IPS-20b (cell line): ENCODE data around the gene TMC4.

Source experiments
- H3K27ac ChIP-seq: one replicate; pipeline ENCODE4 v1.5.1; 2013; ENCODE audit warnings: low read length
- H3K27me3 ChIP-seq: 2 replicates; pipeline ENCODE4 v1.6.1; 2013; ENCODE audit warnings: mild to moderate bottlenecking, low read length, inconsistent platforms; ENCODE audit not compliant: insufficient read depth
- H3K36me3 ChIP-seq: 2 replicates; pipeline ENCODE4 v1.6.1; 2013; ENCODE audit warnings: low read depth, mild to moderate bottlenecking, inconsistent platforms, low read length, moderate library complexity; ENCODE audit not compliant: insufficient read depth
- H3K4me1 ChIP-seq: 2 replicates; pipeline ENCODE4 v1.6.1; 2013; ENCODE audit warnings: mild to moderate bottlenecking, control low read depth, inconsistent platforms, low read length, moderate library complexity; ENCODE audit not compliant: insufficient read depth
- H3K4me3 ChIP-seq: 2 replicates; pipeline ENCODE4 v1.5.1; 2013; ENCODE audit warnings: mild to moderate bottlenecking, low read length, inconsistent platforms
- H3K9ac ChIP-seq: 2 replicates; pipeline ENCODE4 v1.6.1; 2013; ENCODE audit warnings: low read depth, mild to moderate bottlenecking, inconsistent platforms, low read length, moderate library complexity
- H3K9me3 ChIP-seq: 2 replicates; pipeline ENCODE4 v1.6.1; 2013; ENCODE audit warnings: mild to moderate bottlenecking, low read depth, low read length, inconsistent platforms; ENCODE audit not compliant: insufficient read depth

TMC4 gene

DNA sequence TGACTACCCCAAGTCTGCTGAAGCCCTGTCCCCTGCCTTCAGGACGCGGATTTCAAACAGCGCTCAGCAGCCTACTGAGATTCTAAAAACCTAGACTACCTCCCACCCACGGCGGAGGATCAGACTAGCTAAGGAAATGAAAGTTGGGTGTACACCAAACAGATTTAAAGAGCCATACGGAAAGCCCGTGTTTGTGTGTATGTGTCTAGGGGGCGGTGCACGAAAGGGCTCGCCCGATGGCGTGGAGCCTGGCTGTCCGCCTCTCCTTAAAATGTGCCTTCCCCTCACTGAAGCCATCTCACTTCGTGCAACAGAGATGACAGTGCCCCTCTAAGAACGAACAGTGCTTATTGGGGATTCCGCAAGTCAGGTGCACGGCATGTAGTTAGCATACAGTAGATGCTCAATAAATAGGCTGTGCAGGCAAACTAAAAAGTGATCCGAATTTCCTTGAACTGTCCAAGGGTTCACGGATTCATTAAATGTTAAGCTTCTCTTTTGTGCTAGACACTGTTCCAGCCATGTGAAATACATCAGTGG lies 14.1 kb downstream of the TMC4 start:
- no peaks in the 10 kb centered on the region for H3K4me1 ChIP-seq
- peak overlapping the region; percentile 73; the same call in 1 of the 2 replicates for H3K9ac ChIP-seq
- peak overlapping the region; percentile 80 for H3K27ac ChIP-seq
- H3K36me3 ChIP-seq: peaks cover 43% of the 10 kb centered on the region
- no peaks in the 10 kb centered on the region for H3K9me3 ChIP-seq
- H3K27me3 ChIP-seq: peaks cover 6% of the 10 kb centered on the region; the same call in 1 of the 2 replicates
- H3K4me3 ChIP-seq: peak overlapping the region; percentile 84

DNA sequence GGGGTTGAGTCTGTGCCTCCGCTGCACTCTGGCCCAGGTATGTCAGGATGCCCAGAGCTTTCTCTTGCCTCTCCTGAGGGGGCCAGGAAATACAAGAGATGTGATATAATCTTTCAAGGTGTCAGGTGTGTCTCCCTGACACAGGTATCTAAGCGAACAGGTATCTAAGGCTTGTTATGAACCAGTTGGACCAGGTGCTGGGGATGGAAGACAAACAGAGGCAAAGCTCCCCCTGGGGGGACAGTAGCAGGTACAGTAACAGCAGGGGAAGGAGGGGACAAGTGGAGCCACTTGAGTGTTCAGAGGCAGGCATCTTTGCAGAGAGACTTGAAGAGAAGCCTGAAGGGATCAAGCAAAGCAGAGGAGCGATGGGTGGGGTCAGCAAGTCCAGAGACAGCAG lies 16.0 kb downstream of the TMC4 start:
- Histone ChIP-seq H3K4me1 (no peaks in the 10 kb centered on the region), H3K36me3 (peaks cover 62% of the 10 kb centered on the region), H3K4me3 (no peak overlapping the region), H3K27ac (no peak overlapping the region), H3K9me3 (no peaks in the 10 kb centered on the region), H3K9ac (no peak overlapping the region), H3K27me3 (no peaks in the 10 kb centered on the region)

DNA sequence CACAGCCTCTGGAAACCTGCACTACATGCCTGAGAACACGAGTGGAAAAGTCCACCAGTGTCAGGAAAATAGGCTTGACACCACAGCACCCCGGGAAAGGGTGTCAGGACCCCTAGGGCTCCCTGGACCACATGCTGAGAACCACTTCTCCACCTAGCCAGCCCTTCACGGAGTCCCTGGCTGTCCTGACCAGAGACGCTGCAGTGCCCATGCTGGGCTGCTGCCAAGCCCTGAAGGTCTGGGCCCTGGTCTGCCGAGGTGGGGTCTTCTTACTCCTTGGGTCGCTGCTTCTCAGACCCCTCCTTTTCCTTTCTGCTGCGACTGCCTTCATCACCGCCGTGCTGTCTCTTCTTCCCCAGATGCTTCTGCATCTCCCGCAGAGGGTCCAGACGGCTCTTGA lies 16.5 kb downstream of the TMC4 start:
- Histone ChIP-seq H3K4me3 (no peak overlapping the region), H3K9ac (no peak overlapping the region), H3K27ac (no peak overlapping the region), H3K9me3 (no peaks in the 10 kb centered on the region), H3K4me1 (no peaks in the 10 kb centered on the region), H3K36me3 (peaks cover 67% of the 10 kb centered on the region), H3K27me3 (no peaks in the 10 kb centered on the region)

DNA sequence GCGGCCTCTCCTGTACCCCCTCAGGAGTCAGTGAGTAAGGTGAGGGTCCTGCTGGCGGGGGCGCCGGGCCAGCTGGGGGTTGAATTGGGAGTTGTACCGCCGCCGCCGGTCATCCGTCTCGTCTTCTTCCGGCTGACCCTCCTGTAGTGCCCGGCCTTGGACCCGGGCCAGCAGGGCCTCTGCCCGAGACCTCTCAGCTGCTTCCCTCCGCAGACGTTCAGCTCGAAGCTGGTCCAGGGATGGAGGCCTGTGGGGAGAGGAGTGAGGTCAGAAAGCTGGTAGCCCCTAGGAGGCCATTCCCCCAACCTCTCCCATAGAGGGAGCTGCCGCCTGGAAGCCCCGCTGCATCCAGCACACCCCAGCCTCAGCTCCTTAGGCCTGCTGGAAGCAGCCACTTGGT lies 17.3 kb downstream of the TMC4 start:
- no peak overlapping the region for H3K4me3 ChIP-seq
- no peaks in the 10 kb centered on the region for H3K27me3 ChIP-seq
- no peaks in the 10 kb centered on the region for H3K9me3 ChIP-seq
- no peaks in the 10 kb centered on the region for H3K4me1 ChIP-seq
- H3K27ac ChIP-seq: no peak overlapping the region
- H3K36me3 ChIP-seq: peaks cover 74% of the 10 kb centered on the region
- H3K9ac ChIP-seq: no peak overlapping the region

DNA sequence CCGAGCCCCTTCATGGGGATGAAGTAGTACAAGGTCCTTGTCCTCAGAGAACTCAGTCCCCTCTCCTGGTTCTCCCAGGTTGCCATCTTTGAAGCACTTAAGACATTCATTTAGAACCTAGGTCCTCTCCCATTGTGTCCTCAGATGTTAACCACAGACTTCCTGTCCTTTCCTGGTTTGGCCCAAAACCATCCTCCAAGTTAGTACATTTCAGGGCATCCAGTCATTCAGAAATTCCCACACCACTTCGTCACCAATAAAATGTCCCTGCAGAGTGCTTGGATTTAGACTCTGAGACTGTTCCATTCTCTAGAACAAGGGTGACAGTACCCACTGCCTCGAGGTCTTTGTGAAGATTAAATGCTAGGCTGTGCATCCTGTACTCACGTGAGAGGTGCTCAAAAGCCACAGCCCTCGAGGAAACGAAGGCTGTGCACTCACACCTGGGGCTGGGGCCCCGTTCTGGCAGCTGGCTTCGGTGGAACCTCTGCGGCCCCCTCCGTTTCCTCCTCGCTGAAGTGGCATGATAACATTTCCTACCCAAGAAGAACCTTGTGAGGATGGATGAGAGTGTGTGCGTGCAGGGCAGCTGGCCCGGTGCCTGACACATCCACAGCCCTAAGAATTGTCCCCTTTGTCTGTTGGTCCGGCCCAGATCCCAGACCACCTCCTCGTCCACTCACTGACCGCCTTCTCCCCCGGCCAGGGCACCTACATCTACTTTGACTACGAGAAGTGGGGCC lies 18.2 kb downstream of the TMC4 start:
- no peaks in the 10 kb centered on the region for H3K27me3 ChIP-seq
- no peak overlapping the region for H3K27ac ChIP-seq
- peaks cover 83% of the 10 kb centered on the region for H3K36me3 ChIP-seq
- no peaks in the 10 kb centered on the region for H3K4me1 ChIP-seq
- H3K4me3 ChIP-seq: no peak overlapping the region
- H3K9ac ChIP-seq: no peak overlapping the region
- no peaks in the 10 kb centered on the region for H3K9me3 ChIP-seq

DNA sequence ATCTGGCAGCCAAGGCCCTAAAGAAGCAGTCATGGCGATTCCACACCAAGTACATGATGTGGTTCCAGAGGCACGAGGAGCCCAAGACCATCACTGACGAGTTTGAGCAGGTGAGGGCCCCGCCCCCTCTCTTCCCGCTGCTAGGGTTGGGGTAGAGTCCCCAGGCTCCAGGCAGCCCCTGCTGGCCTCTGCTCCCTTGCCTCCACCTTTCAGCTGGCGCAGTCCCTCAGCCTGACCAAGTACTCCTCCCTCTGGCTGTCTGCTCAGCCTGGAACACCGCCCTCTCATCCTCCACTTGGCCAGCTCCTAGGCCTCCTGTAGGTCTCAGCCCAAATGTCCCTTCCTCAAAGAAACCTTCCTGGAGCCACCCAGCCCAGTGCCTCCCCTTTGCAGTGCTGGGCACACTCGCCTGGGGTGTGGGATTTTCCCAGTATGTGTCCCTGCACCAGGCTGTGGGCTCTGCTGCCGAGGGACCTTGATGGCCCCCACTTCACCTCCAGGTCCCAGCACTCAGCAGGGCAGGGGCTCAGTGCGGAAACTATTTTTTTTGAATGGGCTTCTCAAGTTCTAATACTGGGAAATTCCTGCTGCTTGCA lies 19.1 kb downstream of the TMC4 start:
- H3K27ac ChIP-seq: no peak overlapping the region
- no peaks in the 10 kb centered on the region for H3K9me3 ChIP-seq
- H3K4me3 ChIP-seq: no peak overlapping the region
- no peaks in the 10 kb centered on the region for H3K27me3 ChIP-seq
- peaks cover 92% of the 10 kb centered on the region for H3K36me3 ChIP-seq
- H3K4me1 ChIP-seq: no peaks in the 10 kb centered on the region
- no peak overlapping the region for H3K9ac ChIP-seq

DNA sequence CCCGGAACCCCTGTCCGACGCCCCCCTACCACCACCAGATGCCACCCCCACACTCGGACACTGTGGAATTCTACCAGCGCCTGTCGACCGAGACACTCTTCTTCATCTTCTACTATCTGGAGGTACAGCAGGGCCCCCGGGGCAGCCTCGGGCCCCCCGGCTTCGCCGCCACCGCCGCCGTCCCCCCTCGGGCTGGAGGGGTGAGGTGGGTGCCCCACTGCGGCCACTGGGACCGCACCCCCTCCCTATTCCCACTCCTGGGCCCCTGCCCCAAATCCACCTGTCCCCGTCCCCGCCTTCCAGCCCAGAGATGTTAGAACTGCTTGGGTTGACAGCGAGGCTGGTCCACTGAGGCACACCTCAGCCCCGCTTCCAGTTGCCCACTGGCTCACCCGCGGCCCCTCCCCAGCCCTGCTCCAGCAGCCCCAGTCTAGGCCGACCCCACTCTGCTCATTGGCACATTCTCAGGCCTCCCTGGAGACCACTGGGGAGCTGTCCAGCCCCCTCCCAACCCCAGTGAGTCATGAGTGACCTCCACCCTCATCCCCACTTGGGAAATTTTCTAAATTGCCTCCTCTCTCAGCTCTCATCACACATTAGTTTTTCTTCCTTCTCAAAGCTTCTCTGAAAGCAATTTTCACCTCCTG lies 20.0 kb downstream of the TMC4 start:
- H3K9me3 ChIP-seq: no peaks in the 10 kb centered on the region
- no peak overlapping the region for H3K27ac ChIP-seq
- H3K9ac ChIP-seq: no peak overlapping the region
- no peaks in the 10 kb centered on the region for H3K4me1 ChIP-seq
- no peak overlapping the region for H3K4me3 ChIP-seq
- peaks cover 95% of the 10 kb centered on the region for H3K36me3 ChIP-seq
- no peaks in the 10 kb centered on the region for H3K27me3 ChIP-seq

DNA sequence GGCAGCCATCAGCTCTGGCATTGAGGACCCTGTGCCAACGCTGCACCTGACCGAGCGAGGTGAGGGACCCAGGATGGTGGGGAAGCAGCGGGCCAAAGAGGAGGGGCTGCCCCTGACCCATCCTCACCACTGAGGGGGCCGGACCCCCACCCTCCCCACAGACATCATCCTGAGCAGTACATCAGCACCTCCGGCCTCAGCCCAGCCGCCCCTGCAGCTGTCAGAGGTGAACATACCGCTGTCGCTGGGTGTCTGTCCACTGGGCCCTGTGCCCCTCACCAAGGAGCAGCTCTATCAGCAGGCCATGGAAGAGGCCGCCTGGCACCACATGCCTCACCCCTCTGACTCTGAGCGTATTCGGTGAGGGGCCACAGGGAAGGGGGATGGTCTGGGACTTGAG lies 20.7 kb downstream of the TMC4 start:
- H3K27me3 ChIP-seq: no peaks in the 10 kb centered on the region
- H3K9ac ChIP-seq: no peak overlapping the region
- no peak overlapping the region for H3K4me3 ChIP-seq
- no peak overlapping the region for H3K27ac ChIP-seq
- peaks cover 95% of the 10 kb centered on the region for H3K36me3 ChIP-seq
- no peaks in the 10 kb centered on the region for H3K4me1 ChIP-seq
- no peaks in the 10 kb centered on the region for H3K9me3 ChIP-seq

DNA sequence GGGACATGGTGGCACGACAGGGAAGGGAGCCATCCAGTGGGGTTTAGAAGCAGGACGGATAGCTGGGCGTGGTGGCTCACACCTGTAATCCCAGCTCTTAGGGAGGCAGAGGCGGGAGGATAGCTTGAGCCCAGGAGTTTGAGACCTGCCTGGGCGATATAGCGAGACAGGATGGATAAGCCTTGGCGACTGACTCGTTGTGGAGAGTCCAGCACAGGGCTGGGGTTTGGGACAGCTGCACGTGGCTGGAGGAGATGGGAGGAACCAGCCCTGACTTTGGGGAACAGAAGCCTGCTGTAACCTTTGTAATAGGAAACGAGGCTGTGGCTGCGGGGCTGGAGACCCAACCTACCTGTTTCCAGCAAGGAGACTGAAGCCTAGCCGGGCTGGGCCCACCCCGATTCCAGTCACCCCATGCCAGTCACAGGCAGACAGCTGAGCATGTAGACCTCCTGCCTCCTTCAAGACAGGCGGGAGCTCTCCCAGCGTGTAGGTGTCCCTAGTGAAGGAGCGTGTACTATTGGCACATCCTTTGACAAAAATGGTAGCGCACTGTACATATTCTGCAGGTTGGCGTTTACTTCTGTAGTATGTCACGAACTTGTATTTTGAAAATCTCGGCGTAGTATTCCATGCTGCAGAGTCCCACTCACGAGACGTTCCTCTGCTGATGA lies 21.5 kb downstream of the TMC4 start:
- Histone ChIP-seq H3K36me3 (peaks cover 95% of the 10 kb centered on the region), H3K27ac (no peak overlapping the region)

DNA sequence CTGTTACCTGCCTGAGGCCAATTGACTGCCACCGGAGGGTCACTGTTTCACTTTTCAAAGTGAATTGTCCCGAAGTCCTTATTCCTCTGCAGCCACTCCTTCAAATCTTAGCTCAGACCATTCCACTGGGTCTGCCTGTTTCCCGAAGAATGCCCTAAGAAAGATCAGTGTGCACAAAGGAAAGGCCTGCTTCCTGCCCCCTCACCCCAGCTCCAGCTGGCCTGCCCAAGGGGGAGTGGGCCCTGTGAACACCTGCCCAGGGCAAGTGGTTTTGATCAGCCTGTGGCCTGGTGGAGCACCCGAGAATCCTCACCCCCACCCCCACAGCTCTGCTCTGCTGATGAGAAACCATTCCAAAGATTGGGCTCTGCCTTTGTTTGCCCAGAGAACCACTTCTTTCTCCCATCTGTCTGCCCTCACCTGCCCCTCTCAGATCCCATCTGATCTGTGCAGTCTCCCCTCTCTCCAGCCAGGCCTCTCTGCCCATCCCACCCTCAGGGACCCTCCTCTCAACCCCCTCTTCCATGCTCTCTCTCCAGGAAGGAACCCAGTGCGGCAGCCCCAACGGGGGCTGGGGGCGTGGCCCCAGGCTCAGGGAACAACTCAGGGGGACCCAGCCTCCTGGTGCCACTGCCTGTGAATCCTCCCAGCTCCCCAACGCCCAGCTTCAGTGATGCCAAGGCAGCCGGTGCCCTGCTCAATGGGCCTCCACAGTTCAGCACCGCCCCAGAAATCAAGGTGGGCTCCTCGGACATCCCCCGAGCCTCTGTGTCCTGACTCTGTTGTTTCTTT lies 23.7 kb downstream of the TMC4 start:
- Histone ChIP-seq H3K36me3 (peaks cover 96% of the 10 kb centered on the region), H3K9ac (no peak overlapping the region), H3K27ac (no peak overlapping the region), H3K9me3 (no peaks in the 10 kb centered on the region), H3K4me3 (no peak overlapping the region), H3K4me1 (no peaks in the 10 kb centered on the region), H3K27me3 (no peaks in the 10 kb centered on the region)

More for the DNA sequence above, 21.5 kb downstream of the TMC4 start:
- Histone ChIP-seq H3K27me3 (no peaks in the 10 kb centered on the region), H3K4me1 (no peaks in the 10 kb centered on the region), H3K9ac (no peak overlapping the region), H3K4me3 (no peak overlapping the region), H3K9me3 (no peaks in the 10 kb centered on the region)

DNA sequence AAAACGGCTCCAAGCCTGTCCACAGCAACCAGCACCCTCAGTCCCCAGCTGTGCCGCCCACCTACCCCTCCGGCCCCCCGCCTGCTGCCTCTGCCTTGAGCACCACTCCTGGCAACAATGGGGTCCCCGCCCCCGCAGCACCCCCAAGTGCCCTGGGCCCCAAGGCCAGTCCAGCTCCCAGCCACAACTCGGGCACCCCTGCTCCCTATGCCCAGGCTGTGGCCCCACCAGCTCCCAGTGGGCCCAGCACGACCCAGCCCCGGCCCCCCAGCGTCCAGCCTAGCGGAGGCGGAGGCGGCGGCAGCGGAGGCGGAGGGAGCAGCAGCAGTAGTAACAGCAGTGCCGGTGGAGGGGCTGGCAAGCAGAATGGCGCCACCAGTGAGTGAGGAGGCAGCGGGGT lies 24.8 kb downstream of the TMC4 start:
- H3K36me3 ChIP-seq: peaks cover 96% of the 10 kb centered on the region
- H3K27ac ChIP-seq: no peak overlapping the region
- no peaks in the 10 kb centered on the region for H3K27me3 ChIP-seq

More for the DNA sequence above, 24.8 kb downstream of the TMC4 start:
- H3K9ac ChIP-seq: no peak overlapping the region
- no peaks in the 10 kb centered on the region for H3K9me3 ChIP-seq
- H3K4me1 ChIP-seq: no peaks in the 10 kb centered on the region
- no peak overlapping the region for H3K4me3 ChIP-seq
